GM10248 (cell line): Measurements from ENCODE around the gene CYP19A1.

Source experiments
- CTCF ChIA-PET: fragments of 300-600 bp; sonication (Branson Sonifier 250); formaldehyde crosslinking; extraction: SDS; loops from one replicate; lab custom pipeline; 2021; ENCODE audit warnings: antibody characterized with exemption; lab: Yijun Ruan, JAX
- POLR2A ChIA-PET: fragments of 350-650 bp; sonication (Branson Sonifier 250); formaldehyde crosslinking; extraction: SDS; loops from one replicate; lab custom pipeline; 2020; ENCODE audit warnings: antibody characterized with exemption; lab: Yijun Ruan, JAX
- DNase-seq: peaks from one replicate; pipeline ENCODE4 v3.0.0; 2012; ENCODE audit errors: extremely low spot score
- TF ChIP-seq, protein P1 (sequence below): IDR thresholded peaks from 2 replicates; pipeline ENCODE4 v1.5.1; 2012; ENCODE audit warnings: mild to moderate bottlenecking, low read depth; ENCODE audit errors: extremely low read depth, missing control alignments, control extremely low read depth

CYP19A1 gene

DNA sequence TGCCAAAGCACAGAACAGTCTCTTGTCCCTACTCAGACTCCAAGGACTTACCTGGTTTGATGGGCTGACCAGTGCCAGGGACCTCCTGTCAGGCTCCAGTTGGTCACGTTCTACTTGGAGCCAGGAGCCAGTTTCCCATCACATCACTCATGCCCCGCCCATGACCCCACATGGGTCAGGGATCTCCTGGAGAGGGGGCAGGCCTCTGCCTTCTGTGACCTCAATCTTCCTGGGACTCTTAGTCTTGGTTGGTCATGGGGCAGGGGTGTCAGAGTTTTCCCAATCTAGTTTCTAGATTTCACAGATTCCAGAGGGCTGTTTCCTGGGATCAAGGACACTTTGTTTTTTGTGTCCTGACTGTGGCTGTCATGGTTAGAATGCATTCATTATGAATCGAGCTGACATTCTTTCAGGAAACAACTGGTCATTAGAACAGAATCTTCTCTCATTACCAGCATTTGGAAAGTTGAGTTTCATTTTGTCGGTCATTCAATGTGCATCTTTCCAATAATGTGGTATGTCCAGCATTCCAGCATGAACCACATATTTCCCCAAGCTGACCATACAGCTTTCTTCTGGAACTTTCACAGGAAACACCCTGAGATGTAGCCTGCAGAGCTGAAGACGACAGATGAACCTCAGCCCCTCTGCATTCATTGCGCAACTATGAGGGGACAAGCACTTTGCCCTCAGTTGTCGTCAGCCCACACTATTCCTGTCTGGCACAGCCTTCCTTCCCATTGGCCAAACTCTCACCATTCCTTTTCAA lies 19.8 kb downstream of the CYP19A1 start:
- no peak for DNase-seq
- ChIA-PET CTCF (interaction anchor here (1.2 to 2.2 kb wide), 2 partner anchors 16 to 126 kb away, joined by 3 to 6 read pairs; no protein-coding TSS in a partner anchor), POLR2A (no interaction called here)
- TF ChIP-seq, protein P1, sequence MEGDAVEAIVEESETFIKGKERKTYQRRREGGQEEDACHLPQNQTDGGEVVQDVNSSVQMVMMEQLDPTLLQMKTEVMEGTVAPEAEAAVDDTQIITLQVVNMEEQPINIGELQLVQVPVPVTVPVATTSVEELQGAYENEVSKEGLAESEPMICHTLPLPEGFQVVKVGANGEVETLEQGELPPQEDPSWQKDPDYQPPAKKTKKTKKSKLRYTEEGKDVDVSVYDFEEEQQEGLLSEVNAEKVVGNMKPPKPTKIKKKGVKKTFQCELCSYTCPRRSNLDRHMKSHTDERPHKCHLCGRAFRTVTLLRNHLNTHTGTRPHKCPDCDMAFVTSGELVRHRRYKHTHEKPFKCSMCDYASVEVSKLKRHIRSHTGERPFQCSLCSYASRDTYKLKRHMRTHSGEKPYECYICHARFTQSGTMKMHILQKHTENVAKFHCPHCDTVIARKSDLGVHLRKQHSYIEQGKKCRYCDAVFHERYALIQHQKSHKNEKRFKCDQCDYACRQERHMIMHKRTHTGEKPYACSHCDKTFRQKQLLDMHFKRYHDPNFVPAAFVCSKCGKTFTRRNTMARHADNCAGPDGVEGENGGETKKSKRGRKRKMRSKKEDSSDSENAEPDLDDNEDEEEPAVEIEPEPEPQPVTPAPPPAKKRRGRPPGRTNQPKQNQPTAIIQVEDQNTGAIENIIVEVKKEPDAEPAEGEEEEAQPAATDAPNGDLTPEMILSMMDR: no peak

DNA sequence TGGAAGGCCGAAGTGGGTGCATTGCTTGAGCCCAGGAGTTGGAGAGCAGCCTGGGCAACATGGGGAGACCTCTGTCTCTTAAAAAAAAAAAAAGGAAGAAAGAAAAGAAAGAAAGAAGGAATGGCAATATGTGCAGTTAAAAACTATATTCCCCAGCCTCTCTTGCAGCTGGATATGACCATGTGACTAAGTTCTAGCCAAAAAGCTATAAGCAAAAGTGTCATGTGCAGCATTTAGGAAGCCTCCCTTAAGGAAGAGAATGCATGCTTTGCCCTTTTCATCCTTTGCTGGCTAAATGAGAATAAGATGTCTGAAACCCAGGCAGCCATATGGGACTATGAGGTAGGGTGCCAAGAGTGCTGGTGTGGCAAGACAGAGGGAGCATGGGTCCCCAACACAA lies 21.8 kb downstream of the CYP19A1 start:
- POLR2A ChIA-PET: no interaction called here
- TF ChIP-seq, protein P1: no peak
- CTCF ChIA-PET: no interaction called here
- DNase-seq: no peak

DNA sequence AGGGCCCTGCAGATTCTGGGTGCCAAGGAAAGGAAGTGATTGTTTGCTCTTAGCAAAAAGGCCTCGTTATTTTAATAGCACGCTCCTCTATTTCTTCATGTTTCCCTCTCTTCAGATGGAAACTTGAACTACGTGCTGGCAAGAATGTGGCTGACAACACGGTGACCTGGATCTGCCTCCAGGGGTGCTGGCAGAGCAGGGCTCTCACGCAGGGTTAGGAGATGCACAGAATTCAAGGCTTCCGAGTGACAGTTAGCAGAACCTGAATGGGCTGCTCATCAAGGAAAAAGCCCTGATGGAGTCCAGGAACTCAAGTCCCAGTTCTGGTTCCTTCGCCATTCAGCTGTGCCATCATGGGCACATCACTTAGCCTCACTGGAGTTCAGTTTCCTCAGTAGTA lies 22.7 kb downstream of the CYP19A1 start:
- CTCF ChIA-PET: no interaction called here
- TF ChIP-seq, protein P1: no peak
- no peak for DNase-seq
- POLR2A ChIA-PET: no interaction called here

DNA sequence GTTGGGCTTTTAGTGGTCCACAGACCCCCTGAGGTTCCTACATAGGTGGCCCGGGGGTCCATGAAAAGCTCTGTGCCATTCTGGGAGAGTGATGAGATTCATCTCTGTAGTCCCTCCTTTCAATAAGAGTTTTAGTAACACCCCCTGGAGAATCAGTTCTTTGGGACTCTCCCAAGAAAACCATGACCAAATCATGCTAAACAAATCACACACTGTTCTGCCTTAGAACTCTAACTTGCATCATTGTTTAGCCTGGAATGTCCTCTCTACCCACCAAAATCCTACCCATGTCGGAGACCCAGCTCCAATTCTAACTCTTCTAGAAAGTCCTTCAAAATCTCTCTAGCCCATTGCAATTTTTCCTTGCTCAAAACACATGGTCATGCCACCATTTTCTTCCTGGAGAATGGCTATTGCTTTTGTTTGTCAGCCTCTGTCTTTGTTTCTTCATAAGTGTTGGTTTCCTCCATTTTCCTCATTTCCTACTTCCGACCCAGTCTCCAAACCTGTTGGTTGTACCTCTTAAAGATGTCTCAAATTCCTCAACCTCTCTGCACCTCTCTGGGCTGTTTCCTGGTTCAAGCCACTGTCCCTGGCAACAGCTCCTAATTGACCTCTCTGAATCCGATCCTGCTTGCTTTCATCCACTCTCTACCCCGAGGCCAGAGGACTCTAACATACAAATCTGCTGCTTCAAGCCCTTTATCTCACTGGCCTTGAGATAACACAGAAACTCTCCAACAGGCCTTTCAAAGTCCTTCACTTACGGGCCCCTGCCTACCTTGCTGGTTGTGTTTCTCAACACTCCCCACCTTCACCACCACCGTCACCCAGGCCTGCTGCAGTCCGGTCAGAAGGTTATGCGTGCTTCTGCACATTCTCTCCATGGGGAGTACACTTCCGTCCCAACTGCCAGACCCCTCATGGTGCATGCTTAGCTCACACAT lies 23.7 kb downstream of the CYP19A1 start:
- TF ChIP-seq, protein P1: no peak
- CTCF ChIA-PET: interaction anchor here (1.1 to 2.2 kb wide), 3 partner anchors 12 to 77 kb away, joined by 3 to 5 read pairs (median 3); no protein-coding TSS in a partner anchor
- no peak for DNase-seq
- POLR2A ChIA-PET: no interaction called here

DNA sequence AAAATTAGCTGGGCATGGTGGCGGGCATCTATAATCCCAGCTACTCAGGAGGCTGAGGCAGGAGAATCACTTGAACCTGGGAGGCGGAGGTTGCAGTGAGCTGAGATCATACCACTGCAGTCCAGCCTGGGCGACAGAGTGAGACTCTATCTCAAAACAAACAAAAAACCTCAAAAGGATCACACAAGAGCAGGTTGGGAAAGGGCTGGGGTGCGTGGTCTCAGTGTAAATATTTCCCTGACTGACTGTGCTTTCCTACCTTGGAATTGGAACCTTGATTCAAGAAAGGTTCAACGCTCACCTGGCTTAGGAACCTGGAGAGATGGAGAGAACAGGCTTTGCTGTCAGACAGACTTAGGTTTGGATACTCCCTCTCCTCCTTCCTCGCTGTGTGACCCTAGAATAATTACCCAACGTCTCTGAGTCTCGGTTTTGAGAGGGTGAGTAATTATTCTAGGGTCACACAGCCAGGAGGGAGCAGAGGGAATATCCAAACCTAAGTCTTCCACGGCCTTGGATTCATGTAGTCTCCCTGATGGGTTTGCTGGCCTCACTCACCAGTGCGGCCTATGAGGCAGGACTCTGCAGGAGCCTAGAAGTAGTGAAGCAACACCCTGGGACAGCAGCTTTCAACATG lies 24.6 kb downstream of the CYP19A1 start:
- ChIA-PET POLR2A (no interaction called here), CTCF (interaction anchor here (1.1 to 2.9 kb wide), 4 partner anchors 11 to 77 kb away, joined by 3 to 8 read pairs (median 4); no protein-coding TSS in a partner anchor)
- TF ChIP-seq, protein P1: no peak
- no peak for DNase-seq

DNA sequence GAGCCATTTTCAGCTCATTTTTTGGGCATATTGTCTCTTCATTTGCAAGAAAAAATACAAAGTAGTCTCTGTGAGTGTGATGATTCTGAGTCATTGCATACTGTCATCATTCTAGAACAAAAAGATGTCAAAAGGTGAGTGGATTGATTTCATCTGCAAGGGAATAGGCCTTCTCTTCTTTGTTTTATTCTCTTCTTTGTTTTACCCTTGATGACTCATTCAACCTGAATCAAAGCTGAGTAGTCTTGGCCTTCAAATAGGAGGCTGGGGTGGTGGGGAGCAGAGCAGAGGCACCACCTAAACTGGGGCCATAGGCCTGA lies 25.4 kb downstream of the CYP19A1 start:
- ChIA-PET CTCF (interaction anchor here (0.7 to 2.9 kb wide), 6 partner anchors 11 to 120 kb away, joined by 3 to 8 read pairs (median 4); no protein-coding TSS in a partner anchor), POLR2A (no interaction called here)
- no peak for DNase-seq
- TF ChIP-seq, protein P1: no peak
